Inflammatory macrophage (primary cell): ENCODE results near the gene SLC7A6.
A peak's percentile ranks its signal among the peaks of the same experiment; 100 is the strongest.

Experiments
- DNase-seq, 2 donors: peaks; one replicate each; pipeline ENCODE4 v3.0.0-alpha.2; 2020 to 2022

Gene SLC7A6

DNA sequence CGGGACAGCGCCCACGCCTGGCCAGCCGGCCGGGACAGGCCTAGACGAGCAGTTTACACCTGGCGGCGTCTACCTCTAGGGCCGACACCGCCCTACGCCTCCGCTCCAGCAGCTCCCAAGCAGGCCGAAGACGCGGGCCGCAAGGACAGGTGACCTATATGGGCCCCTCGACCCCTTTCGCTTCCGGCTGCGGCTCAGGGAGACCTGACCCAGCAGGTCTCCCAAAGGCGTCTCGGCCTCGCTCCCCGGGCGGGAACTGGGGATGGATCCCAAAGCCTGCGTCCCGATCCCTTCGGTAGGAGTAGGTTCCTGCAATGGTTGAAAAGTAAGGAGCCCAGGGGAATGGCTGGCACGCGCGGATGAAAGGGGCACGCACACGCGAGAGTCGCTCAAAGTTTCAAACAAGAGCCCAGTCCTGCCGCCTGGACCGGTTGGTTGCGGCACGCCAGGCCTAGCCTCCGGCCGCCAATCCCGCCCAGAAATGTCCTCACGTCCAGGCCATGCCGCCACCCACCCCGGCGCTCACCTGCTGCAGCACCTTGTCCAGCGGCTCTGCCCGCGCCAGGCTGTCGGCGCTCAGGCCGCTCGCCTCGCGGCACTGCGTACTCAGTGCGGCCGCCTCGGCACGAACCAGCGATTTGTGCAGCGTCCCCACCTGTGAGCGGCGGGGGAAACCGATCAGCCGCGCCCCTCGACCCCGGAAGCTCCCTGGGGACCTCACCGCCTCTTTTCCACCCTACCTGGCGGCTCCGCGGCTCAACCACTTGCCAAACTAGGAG lies 29.0 kb upstream of the SLC7A6 start:
- no peak for DNase-seq

DNA sequence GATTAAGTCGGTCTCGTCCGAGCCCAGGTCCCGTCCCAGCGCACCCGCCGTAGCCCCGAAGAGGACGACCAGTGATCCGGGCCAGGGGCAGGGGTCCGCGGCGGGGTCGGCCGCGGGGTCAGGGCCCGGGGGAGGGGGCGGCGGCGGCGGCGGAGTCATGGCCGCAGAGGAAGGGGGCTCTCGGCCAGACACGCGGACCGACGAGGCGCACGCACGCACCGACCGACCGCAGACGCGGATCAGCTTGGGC lies 28.5 kb upstream of the SLC7A6 start, which contains the start of gene ESRP2:
ESRP2 (minus strand) TSS at position 241 of the 250 bp plus-strand sequence; CDS start at position 159, 82 bp downstream.
- DNase-seq, result no peak

DNA sequence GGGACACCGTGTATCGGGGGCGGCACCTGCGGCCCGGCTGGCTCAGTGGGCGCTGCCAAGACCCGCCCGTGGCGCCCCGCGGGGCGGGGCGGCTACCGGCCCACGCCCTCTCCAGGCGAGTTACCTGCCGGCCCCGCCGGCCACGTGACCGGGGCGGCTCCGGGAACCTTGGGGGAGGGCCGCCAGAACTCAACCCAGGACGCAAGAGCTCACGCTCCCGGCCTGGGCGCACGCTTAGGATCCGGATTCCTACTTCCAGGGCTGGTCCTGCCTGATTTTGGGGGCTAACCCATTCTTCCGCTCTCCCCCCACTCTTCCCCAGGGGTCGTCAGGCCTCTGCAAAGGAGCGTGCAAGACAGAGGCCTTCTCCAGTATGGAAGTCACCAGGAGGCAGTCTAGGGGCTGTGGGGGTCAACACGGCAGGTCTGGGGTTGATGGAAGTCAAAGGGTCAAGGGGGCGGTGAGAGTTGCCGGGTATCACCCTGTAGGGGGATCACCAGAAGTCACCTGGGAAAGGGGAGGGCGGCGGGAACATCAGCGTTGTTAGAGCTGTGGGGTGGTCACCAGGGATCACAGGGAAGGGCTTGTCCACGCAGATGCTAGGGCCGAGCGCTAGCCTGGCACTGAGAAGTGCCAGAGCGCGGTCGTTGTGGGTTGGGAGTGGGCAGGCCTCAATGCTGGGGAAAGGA lies 28.0 kb upstream of the SLC7A6 start:
- DNase-seq, result no peak

DNA sequence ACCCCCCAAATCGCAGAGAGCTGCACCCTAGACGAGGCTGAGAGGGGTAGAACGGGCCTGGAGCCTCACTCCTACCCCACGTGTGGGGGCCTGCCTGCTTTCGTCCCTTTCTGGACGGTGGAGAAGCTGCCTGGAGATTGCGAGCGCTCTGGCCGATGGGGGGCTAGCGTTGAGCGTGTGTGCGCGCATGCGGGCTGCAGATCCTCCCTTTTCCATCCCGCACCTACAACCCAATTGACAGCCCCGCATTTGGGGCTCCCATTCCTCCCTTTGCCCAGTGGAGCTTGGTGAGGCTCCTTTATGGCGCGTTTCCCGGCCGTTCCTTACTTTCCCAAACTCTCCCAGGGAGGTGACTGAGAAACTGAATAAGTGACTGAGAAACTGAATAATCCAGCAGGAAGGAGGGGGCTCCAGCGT lies 27.5 kb upstream of the SLC7A6 start:
- no peak for DNase-seq

DNA sequence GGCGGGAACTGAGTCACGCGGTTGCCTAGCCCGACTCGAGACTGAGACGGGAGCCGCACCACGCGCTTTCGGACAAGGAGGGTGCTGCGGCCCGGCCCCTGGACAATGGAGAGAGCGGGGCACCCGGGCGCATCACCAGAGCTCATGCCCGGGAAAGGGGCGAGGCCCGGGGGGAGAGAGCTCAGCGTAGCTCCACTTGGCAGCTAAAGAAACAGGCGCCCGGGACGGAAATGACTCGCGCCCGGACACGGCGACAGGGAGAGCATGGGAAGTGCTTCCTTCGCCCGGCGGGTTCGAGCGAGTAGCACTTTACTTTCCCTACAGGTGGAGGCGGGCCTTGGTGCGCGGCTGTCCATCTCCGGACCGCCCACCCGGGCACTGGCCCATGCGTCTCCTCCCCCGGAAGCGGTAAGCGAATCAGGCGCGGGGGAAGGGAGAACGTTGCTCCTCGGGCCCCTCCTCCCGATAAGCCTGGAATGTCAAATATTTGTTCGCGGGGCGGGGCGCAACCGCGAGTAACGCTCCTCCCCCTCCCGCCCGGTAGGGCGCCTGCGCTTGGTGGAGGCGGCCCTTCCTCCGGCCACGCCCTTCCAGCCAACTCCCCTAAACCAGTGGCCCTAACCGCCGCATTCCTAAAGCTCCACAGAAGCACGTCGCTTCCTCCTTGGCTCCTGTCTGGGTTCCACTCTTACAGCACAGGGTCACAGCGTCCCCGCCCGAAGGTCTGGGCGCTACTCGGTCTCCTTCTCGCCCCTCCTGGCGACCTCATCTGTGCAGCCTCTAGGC lies 26.9 kb upstream of the SLC7A6 start:
- DNase-seq, result peak; percentile 98

- DNase-seq, result no peak
Observed at GRCh38 chr16:68238029-68238345, 26.3 kb upstream of the SLC7A6 start.

DNA sequence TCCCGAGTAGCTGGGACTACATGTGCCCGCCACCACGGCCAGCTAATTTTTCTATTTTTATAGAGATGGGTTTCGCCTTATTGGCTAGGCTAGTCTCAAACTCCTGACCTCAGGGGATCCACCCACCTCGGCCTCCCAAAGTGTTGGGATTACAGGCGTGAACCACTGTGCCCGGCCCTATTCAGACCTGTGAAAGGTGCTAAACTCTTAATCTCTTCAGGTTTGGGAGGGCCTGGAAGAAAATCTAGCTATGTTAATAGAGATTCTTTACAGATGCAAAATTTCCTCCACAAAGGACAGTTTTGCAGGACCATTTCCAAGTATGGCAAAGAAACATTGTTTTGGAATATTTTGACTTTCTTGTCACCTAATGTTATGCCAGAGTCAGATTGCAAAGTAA lies 22.2 kb upstream of the SLC7A6 start:
- DNase-seq, result no peak

GRCh38 chr16:68242926-68243858 lies 21.1 kb upstream of the SLC7A6 start:
- DNase-seq, result no peak

- no peak for DNase-seq
Observed at GRCh38 chr16:68244481-68244902, 19.8 kb upstream of the SLC7A6 start.

- peak; percentile 91 to 95 for DNase-seq
Observed at GRCh38 chr16:68244903-68245853, 19.1 kb upstream of the SLC7A6 start, which contains the start of gene PLA2G15. PLA2G15 (plus strand) TSS chr16:68245373; CDS start chr16:68245427, 54 bp downstream.

- DNase-seq, result no peak
Observed at GRCh38 chr16:68246121-68246520, 18.2 kb upstream of the SLC7A6 start.

DNA sequence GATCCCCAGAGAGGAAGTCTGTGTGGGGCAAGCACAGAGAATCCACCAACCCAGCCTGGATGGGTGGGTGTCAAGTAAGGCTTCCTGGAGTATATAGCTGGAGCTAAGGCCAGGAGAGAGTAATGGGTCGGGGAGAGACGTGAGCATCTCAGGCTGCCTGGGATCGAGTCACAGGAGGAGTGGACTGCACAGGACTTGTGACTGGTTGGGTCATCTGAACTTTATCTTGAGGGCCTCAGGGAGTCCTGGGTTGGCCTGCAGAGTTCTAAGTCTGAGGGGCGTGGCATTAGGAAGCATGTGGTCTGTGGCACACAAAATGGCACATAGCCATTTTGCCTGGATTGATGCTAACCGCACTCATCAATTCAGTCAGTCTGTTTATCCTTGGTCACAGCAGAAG lies 17.7 kb upstream of the SLC7A6 start:
- DNase-seq, result peak; percentile 82 to 84

- peak; percentile 89 to 90 for DNase-seq
Observed at GRCh38 chr16:68247400-68247799, 16.9 kb upstream of the SLC7A6 start.

GRCh38 chr16:68247932-68248331 lies 16.4 kb upstream of the SLC7A6 start:
- DNase-seq, result no peak

DNA sequence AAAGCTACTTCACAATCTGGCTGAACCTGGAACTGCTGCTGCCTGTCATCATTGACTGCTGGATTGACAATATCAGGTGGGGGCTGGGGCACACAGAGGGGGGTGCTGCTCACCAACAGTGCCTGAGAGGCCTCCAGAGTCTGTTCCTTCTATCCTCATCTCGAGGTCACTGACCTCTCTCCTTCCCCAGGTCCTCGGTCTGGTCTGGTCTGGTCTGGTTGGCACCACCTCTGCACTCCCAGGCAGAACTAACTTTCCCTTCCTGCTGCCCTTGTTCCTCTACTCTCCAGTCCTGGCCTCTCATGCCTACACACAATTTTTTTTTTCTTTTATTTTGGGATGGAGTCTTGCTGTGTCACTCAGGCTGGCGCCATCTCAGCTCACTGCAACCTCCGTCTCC lies 15.0 kb upstream of the SLC7A6 start:
- DNase-seq, result peak; percentile 36 to 40

DNA sequence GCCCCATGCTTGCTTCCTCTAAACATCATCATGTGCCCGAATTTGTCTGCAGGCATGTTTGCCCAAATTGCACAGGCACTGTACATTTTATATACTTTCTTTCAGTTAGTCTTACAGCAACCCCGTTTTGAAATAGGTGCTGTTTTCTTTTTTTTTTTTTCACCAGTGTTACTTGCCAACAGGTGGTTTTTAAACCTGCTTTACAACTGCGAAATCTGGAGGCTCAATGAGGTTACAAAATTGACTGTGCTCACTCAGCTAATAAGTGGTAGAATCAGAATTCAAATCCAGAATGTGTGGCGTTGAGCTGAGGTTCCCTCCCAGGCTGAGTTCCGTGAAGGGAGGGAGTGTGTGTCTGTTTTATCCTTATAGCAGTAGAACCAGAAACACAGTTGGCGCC lies 13.4 kb upstream of the SLC7A6 start:
- DNase-seq, result no peak

GRCh38 chr16:68251832-68252231 lies 12.5 kb upstream of the SLC7A6 start:
- no peak for DNase-seq

- no peak for DNase-seq
Observed at GRCh38 chr16:68252383-68252782, 11.9 kb upstream of the SLC7A6 start.

DNA sequence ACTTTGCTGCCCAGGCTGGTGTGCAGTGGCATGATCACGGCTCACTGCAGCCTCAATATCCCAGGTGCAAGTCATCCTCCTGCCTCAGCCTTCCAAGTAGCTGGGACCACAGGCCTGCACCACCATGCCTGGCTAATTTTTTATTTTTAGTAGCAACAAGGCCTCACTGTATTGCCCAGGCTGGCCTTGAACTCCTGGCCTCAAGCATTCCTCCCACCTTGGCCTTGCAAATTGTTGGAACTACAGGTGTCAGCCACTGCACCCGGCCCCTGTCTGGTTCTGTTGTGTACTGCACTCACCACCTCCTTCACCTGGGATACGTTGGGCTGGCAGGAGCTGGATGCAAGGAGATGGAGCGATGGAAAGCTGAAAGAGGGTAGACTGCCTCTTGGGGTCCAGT lies 10.6 kb upstream of the SLC7A6 start:
- DNase-seq, result no peak

DNA sequence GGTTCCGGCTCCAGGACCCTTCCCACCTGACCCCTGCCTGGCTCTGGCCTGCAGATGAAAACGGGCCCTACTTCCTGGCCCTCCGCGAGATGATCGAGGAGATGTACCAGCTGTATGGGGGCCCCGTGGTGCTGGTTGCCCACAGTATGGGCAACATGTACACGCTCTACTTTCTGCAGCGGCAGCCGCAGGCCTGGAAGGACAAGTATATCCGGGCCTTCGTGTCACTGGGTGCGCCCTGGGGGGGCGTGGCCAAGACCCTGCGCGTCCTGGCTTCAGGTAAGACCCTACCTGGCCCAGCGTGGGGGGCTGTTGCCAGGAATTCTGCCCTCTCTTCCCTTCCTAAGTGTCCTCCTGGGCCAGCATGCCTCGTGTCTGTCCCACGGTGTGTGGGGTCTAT lies 8.6 kb upstream of the SLC7A6 start:
- DNase-seq, result no peak

DNA sequence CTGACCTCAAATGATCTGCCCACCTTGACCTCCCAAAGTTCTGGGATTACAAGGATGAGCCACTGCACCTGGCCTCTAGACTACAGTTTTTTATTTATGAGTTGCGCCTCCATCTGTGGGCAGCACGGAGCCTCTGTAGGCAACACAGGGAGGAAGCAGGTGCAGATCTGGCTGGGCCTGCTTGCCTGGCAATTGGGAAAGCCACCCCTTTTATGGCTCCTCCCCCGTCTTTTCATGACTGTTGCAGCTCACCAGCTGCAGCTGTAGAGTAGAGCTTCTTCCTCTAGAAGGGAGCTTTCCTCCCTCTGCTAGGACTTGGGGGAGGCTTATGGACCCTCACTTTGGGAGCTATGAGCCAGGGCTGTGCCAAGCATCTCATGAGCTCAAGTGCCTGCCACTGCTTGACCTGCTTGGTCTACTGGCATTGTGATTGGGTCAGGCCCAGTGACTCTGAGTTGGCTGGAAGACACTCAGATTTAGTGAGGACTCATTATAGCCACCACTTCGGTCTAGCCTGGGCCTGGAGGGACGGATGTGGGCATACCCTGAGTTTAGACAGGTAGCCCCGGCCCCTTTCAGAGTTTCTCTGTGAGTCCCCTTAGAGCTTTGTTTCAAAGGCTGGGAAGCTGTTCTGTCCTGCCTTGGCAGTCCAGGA lies 6.9 kb upstream of the SLC7A6 start:
- DNase-seq, result peak; percentile 42 to 70
